Measurements from ENCODE around the gene DNAJC22.

The DNAJC22 gene

DNA sequence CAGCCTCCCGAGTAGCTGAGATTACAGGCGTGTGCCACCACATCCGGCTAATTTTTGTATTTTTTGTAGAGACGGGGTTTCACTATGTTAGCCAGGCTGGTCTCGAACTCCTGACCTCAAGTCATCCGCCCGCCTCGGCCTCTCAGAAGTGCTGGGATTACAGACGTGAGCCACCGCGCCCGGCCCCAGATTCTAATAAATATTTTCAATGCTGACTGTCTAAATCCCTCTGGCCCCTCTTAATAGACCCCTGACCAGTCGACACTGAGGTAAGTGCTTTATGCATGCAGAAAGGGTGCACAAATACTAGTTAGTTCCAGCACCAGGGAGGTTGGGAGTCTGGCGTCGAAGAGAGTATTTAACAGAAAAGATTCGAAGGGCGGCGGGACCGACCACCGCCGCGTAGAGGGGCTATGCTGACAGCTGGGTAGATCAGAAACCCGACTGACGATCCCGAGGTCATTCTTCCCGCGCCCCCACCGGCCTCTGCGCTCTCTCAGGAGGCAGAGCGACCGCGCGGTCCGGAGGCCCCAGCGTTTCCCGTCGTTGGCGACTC, 19.5 kb downstream of the DNAJC22 start:
- Histone ChIP-seq H3K27ac (ENCODE audit: low read depth, low read length) (peak overlapping the region; percentile 89), H3F3A (ENCODE audit: insufficient read depth) (peaks cover 28% of the 10 kb centered on the region), H3K9ac (ENCODE audit: low read length) (peak overlapping the region; percentile 94), H3K9me2 (replicated peaks; ENCODE audit: insufficient read depth, low read length) (no peaks in the 10 kb centered on the region), H2AFZ (ENCODE audit: low read depth, low read length, severe bottlenecking) (peak overlapping the region; percentile 88), H3K9me3 (ENCODE audit: insufficient read depth, low read length) (no peaks in the 10 kb centered on the region), H3K36me3 (ENCODE audit: low read length) (no peaks in the 10 kb centered on the region), H3K4me2 (ENCODE audit: low read depth, low read length, poor library complexity, severe bottlenecking) (peak overlapping the region; percentile 78), H3K27me3 (ENCODE audit: low read length) (no peaks in the 10 kb centered on the region), H3K79me2 (ENCODE audit: insufficient read depth, low read length) (peaks cover 42% of the 10 kb centered on the region), H4K20me1 (ENCODE audit: low read depth, low read length) (no peaks in the 10 kb centered on the region), H3K4me3 (ENCODE audit: insufficient read depth, low read length, poor library complexity, severe bottlenecking) (peak overlapping the region; percentile 69)
- no peak for TF ChIP-seq EZH2phosphoT487 (conservative IDR thresholded peaks at IDR 0.05; ENCODE audit: low read length)
- TF ChIP-seq, protein P1, sequence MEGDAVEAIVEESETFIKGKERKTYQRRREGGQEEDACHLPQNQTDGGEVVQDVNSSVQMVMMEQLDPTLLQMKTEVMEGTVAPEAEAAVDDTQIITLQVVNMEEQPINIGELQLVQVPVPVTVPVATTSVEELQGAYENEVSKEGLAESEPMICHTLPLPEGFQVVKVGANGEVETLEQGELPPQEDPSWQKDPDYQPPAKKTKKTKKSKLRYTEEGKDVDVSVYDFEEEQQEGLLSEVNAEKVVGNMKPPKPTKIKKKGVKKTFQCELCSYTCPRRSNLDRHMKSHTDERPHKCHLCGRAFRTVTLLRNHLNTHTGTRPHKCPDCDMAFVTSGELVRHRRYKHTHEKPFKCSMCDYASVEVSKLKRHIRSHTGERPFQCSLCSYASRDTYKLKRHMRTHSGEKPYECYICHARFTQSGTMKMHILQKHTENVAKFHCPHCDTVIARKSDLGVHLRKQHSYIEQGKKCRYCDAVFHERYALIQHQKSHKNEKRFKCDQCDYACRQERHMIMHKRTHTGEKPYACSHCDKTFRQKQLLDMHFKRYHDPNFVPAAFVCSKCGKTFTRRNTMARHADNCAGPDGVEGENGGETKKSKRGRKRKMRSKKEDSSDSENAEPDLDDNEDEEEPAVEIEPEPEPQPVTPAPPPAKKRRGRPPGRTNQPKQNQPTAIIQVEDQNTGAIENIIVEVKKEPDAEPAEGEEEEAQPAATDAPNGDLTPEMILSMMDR (IDR thresholded peaks at IDR 0.05; ENCODE audit: insufficient read depth, low read length, poor library complexity, severe bottlenecking), result no peak

- Histone ChIP-seq H3K9me3 (ENCODE audit: insufficient read depth, low read length) (no peaks in the 10 kb centered on the region), H4K20me1 (ENCODE audit: low read depth, low read length) (no peaks in the 10 kb centered on the region), H3K27me3 (ENCODE audit: low read length) (no peaks in the 10 kb centered on the region), H3K9ac (ENCODE audit: low read length) (peak overlapping the region; percentile 94), H3K27ac (ENCODE audit: low read depth, low read length) (peak overlapping the region; percentile 89), H3K36me3 (ENCODE audit: low read length) (no peaks in the 10 kb centered on the region), H3K9me2 (replicated peaks; ENCODE audit: insufficient read depth, low read length) (no peaks in the 10 kb centered on the region), H2AFZ (ENCODE audit: low read depth, low read length, severe bottlenecking) (peak overlapping the region; percentile 88), H3K4me3 (ENCODE audit: insufficient read depth, low read length, poor library complexity, severe bottlenecking) (peak overlapping the region; percentile 69), H3K79me2 (ENCODE audit: insufficient read depth, low read length) (peaks cover 48% of the 10 kb centered on the region), H3F3A (ENCODE audit: insufficient read depth) (peaks cover 28% of the 10 kb centered on the region), H3K4me2 (ENCODE audit: low read depth, low read length, poor library complexity, severe bottlenecking) (peak overlapping the region; percentile 78)
- TF ChIP-seq, protein P1 (IDR thresholded peaks at IDR 0.05; ENCODE audit: insufficient read depth, low read length, poor library complexity, severe bottlenecking), result no peak
- no peak for TF ChIP-seq EZH2phosphoT487 (conservative IDR thresholded peaks at IDR 0.05; ENCODE audit: low read length)
Measured at GRCh38 chr12:49366652-49367380, 20.1 kb downstream of the DNAJC22 start.

- no peaks in the 10 kb centered on the region for H3K9me2 ChIP-seq (replicated peaks; ENCODE audit: insufficient read depth, low read length)
Measured at GRCh38 chr12:49367381-49368239, 20.9 kb downstream of the DNAJC22 start, which contains the start of gene SPATS2. Gene SPATS2 (plus strand): TSS chr12:49367462. CDS start chr12:49461013, 93,551 bp downstream.

More at GRCh38 chr12:49367381-49368239, 20.9 kb downstream of the DNAJC22 start, which contains the start of gene SPATS2:
- Histone ChIP-seq H3K27me3 (ENCODE audit: low read length) (no peaks in the 10 kb centered on the region), H3K4me3 (ENCODE audit: insufficient read depth, low read length, poor library complexity, severe bottlenecking) (peak within 1 kb of the TSS; percentile 69), H3K36me3 (ENCODE audit: low read length) (no peaks in the 10 kb centered on the region), H3K27ac (ENCODE audit: low read depth, low read length) (peak within 1 kb of the TSS; percentile 89), H3K4me2 (ENCODE audit: low read depth, low read length, poor library complexity, severe bottlenecking) (peak within 1 kb of the TSS; percentile 78), H2AFZ (ENCODE audit: low read depth, low read length, severe bottlenecking) (peak within 1 kb of the TSS; percentile 88), H3K9ac (ENCODE audit: low read length) (peak within 1 kb of the TSS; percentile 94), H3K79me2 (ENCODE audit: insufficient read depth, low read length) (peaks cover 56% of the 10 kb centered on the region), H3F3A (ENCODE audit: insufficient read depth) (peaks cover 28% of the 10 kb centered on the region), H4K20me1 (ENCODE audit: low read depth, low read length) (no peaks in the 10 kb centered on the region), H3K9me3 (ENCODE audit: insufficient read depth, low read length) (no peaks in the 10 kb centered on the region)
- no peak for TF ChIP-seq EZH2phosphoT487 (conservative IDR thresholded peaks at IDR 0.05; ENCODE audit: low read length)
- TF ChIP-seq, protein P1 (IDR thresholded peaks at IDR 0.05; ENCODE audit: insufficient read depth, low read length, poor library complexity, severe bottlenecking), result no peak
